KMS-11 (cell line): ENCODE data around the gene EPHX1.

Source experiments
- H2AFZ ChIP-seq: fragments of 200-600 bp; sonication (generic); 2 replicates; pipeline ENCODE4 v1.6.1; 2016; ENCODE audit warnings: antibody characterized with exemption, mixed run types, low read depth
- H3K27ac ChIP-seq: fragments of 200-600 bp; sonication (generic); 2 replicates; pipeline ENCODE4 v1.6.1; 2016; ENCODE audit warnings: mild to moderate bottlenecking, mixed run types
- H3K27me3 ChIP-seq: fragments of 200-600 bp; sonication (generic); 2 replicates; pipeline ENCODE4 v1.6.1; 2017; ENCODE audit warnings: mild to moderate bottlenecking, low read depth, mixed run types, moderate library complexity; ENCODE audit not compliant: insufficient read depth
- H3K36me3 ChIP-seq: fragments of 200-600 bp; sonication (generic); 2 replicates; pipeline ENCODE4 v1.6.1; 2017; ENCODE audit warnings: mild to moderate bottlenecking, mixed run types; ENCODE audit not compliant: insufficient read depth
- H3K4me1 ChIP-seq: fragments of 200-600 bp; sonication (generic); 2 replicates; pipeline ENCODE4 v1.6.1; 2016; ENCODE audit warnings: mild to moderate bottlenecking, low read depth, mixed run types; ENCODE audit not compliant: poor library complexity, severe bottlenecking
- H3K4me2 ChIP-seq: fragments of 200-600 bp; sonication (generic); 2 replicates; pipeline ENCODE4 v1.7.0; 2016; ENCODE audit warnings: mild to moderate bottlenecking, mixed run types
- H3K4me3 ChIP-seq: fragments of 200-600 bp; sonication (generic); IDR thresholded peaks from 2 replicates; pipeline ENCODE4 v1.6.1; 2017; ENCODE audit warnings: low read depth, low read length, mixed read lengths; ENCODE audit not compliant: insufficient read depth
- H3K79me2 ChIP-seq: fragments of 200-600 bp; sonication (generic); 2 replicates; pipeline ENCODE4 v1.6.1; 2016; ENCODE audit warnings: low read depth, mixed run types; ENCODE audit not compliant: insufficient read depth
- H3K9ac ChIP-seq: fragments of 200-600 bp; sonication (generic); 2 replicates; pipeline ENCODE4 v1.6.1; 2016; ENCODE audit warnings: mild to moderate bottlenecking, mixed run types
- H4K20me1 ChIP-seq: fragments of 200-600 bp; sonication (generic); 2 replicates; pipeline ENCODE4 v1.6.1; 2016; ENCODE audit warnings: mild to moderate bottlenecking, mixed run types; ENCODE audit not compliant: insufficient read depth
- TF ChIP-seq, protein P1 (sequence below): fragments of 200-600 bp; sonication (generic); conservative IDR thresholded peaks from 2 replicates; pipeline ENCODE4 v1.6.1; 2017; ENCODE audit warnings: low read depth, mild to moderate bottlenecking, antibody characterized with exemption, low read length, moderate library complexity, mixed read lengths

EPHX1 gene

DNA sequence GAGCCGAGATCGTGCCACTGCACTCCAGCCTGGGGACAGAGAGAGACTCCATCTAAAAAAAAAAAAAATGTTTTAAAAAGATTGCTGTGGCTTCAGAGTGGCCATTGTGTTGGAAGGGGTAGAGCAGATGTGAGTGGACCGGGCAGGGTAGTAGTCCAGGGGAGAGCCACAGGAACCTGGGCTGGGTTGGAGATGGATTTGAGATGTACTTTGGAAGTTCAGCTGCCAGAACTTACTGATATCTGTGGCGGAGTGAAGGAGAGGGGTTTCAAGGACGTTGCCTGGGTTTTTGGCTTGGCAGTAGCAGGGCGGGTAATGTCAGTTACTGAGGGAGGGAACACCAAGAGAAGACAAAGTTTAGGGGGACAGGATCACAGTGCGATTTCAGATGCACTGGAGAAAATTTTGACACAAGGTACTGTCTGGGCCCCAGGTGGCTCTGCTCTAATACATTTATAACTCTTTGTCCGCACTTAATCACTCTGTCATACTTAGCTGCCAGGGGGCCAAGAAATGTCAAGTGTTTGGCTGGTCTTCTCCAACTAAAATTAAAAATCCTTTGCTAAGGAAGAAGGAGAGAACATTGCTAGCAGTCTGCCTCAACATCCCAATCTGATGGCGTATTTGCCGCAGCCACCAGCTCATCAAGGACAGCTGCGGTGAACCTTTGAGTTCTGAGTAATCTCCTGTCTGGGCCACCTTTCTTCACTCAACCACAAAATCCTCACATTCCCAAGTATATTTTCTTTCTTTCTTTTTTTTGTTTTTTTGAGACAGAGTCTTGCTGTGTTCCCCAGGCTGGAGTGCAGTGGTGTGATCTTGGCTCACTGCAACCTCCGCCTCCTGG is 9.6 kb downstream of the EPHX1 start:
- peaks cover 15% of the 10 kb centered on the region for H3K4me1 ChIP-seq
- H3K36me3 ChIP-seq: no peaks in the 10 kb centered on the region
- no peak overlapping the region for H3K27ac ChIP-seq
- TF ChIP-seq, protein P1, sequence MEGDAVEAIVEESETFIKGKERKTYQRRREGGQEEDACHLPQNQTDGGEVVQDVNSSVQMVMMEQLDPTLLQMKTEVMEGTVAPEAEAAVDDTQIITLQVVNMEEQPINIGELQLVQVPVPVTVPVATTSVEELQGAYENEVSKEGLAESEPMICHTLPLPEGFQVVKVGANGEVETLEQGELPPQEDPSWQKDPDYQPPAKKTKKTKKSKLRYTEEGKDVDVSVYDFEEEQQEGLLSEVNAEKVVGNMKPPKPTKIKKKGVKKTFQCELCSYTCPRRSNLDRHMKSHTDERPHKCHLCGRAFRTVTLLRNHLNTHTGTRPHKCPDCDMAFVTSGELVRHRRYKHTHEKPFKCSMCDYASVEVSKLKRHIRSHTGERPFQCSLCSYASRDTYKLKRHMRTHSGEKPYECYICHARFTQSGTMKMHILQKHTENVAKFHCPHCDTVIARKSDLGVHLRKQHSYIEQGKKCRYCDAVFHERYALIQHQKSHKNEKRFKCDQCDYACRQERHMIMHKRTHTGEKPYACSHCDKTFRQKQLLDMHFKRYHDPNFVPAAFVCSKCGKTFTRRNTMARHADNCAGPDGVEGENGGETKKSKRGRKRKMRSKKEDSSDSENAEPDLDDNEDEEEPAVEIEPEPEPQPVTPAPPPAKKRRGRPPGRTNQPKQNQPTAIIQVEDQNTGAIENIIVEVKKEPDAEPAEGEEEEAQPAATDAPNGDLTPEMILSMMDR: no peak
- H3K79me2 ChIP-seq: no peaks in the 10 kb centered on the region
- no peak overlapping the region for H3K9ac ChIP-seq
- H3K27me3 ChIP-seq: no peaks in the 10 kb centered on the region
- H4K20me1 ChIP-seq: no peaks in the 10 kb centered on the region
- no peak overlapping the region for H3K4me3 ChIP-seq
- H3K4me2 ChIP-seq: no peak overlapping the region
- H2AFZ ChIP-seq: no peak overlapping the region

DNA sequence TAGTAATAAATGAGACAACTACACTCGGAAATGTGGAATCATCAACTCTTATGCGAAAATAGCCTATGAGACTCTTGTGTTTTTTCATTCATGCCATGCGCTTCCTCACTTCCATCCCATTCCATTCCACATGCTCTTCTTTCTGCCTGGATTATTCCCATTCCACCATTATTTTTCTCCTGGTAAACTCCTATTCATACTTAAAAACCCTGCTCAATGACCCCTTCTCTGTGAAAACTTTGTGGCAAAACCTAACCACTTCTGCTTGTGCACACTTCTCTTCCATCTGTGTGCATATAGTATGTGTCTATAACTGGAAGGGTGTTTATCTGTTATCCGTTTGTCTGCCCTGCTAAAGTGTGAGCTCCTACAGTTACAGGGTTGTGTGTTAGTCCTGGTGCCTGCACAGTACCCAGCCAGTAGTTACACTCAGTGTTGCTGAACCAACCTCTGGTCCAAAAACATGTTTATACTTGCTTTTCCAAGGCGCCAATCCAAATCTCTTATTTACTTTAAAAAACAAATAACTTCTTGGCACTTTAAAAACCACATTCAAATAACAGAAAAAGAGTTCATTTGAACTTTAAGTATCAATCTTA is 10.7 kb downstream of the EPHX1 start:
- H3K27ac ChIP-seq: no peak overlapping the region
- no peak overlapping the region for H3K4me3 ChIP-seq
- no peaks in the 10 kb centered on the region for H4K20me1 ChIP-seq
- no peaks in the 10 kb centered on the region for H3K27me3 ChIP-seq
- H3K4me2 ChIP-seq: no peak overlapping the region
- TF ChIP-seq, protein P1: no peak
- H3K4me1 ChIP-seq: peaks cover 15% of the 10 kb centered on the region
- H2AFZ ChIP-seq: no peak overlapping the region
- H3K79me2 ChIP-seq: no peaks in the 10 kb centered on the region
- H3K36me3 ChIP-seq: no peaks in the 10 kb centered on the region
- no peak overlapping the region for H3K9ac ChIP-seq

DNA sequence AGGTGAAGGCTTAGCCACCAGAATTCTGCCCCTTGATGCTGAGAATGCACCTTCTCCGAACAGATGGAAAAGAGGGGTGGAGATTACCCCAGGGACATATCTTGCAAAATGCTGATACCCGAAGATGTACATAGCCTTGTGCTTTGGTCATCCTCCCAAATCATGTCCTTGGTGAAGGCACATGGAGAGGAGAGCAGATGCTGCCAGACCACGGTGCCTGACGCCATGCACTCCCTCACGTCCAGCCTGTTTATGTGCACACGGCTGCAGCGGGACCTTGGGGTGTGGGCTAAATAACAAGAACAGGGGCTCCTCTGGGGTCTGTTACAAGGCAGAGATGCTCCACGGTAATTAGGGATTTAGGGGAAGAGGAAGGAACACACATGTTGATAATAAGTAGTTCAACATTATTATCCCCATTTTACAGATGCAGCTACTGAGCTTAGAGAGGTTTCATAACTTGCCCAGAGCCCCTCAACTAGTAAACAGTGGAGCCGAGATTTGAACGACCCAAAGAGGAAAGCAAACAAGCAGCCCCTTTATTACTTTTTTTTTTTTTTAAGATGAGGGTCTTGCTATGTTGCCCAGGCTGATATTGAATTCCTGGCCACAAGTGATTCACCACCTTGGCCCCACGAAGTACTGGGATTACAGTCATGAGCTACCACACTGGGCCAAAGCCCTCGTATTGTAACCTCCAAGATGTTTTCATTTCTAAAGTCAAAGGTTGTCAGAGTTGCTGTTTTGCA is 12.9 kb downstream of the EPHX1 start:
- no peak overlapping the region for H3K9ac ChIP-seq
- no peaks in the 10 kb centered on the region for H3K79me2 ChIP-seq
- H3K36me3 ChIP-seq: no peaks in the 10 kb centered on the region
- peaks cover 5% of the 10 kb centered on the region for H3K4me1 ChIP-seq
- TF ChIP-seq, protein P1: no peak
- H4K20me1 ChIP-seq: no peaks in the 10 kb centered on the region
- no peak overlapping the region for H2AFZ ChIP-seq
- no peak overlapping the region for H3K4me2 ChIP-seq
- no peak overlapping the region for H3K27ac ChIP-seq
- H3K27me3 ChIP-seq: no peaks in the 10 kb centered on the region
- no peak overlapping the region for H3K4me3 ChIP-seq

DNA sequence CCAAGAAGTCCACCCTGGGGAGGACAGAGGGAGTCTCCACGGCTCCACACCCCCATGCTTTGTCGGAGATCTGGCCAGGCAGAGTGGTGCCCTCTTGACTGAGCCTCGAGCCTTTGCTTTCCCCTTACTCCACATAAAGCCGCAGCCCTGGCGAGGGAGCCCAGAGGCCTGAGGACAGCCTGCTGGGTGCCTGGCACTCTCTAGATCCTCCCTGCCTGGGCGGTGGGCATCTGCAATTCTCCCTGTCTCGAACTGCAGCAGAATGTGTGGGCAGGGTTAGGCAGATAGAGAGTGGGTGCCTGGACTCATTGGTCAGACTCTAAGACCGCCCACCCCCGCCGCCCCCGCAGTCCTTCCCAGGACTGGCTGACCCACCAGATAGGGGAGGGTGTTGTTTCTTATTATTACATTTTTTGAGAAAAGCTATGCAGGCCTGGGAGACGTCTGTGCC is 13.9 kb downstream of the EPHX1 start:
- no peaks in the 10 kb centered on the region for H3K4me1 ChIP-seq

More for the DNA sequence above, 13.9 kb downstream of the EPHX1 start:
- H3K4me2 ChIP-seq: no peak overlapping the region
- no peak overlapping the region for H3K27ac ChIP-seq
- H3K4me3 ChIP-seq: no peak overlapping the region
- no peaks in the 10 kb centered on the region for H3K79me2 ChIP-seq
- H3K9ac ChIP-seq: no peak overlapping the region
- no peaks in the 10 kb centered on the region for H3K27me3 ChIP-seq
- H2AFZ ChIP-seq: no peak overlapping the region
- H3K36me3 ChIP-seq: no peaks in the 10 kb centered on the region
- H4K20me1 ChIP-seq: no peaks in the 10 kb centered on the region
- TF ChIP-seq, protein P1: no peak
